ENCODE results near the gene NME3. TPM values are rescaled to one million over a fixed set of nuclear protein-coding genes. Genes with fewer than 3 reads are reported as not detected.

NME3 gene
- total and polyA plus RNA-seq, 9 of the 15 experiments (the other 6 are each of a cell fraction or from before 2014, with no cell fraction given), result 0.68 to 76.3 (median 11.5) TPM

GRCh38 chr16:1766701-1767100, 4.6 kb downstream of the NME3 start:
- peaks cover 86% of the 10 kb centered on the region; the same call in 2 of the 3 replicates for H3K36me3 ChIP-seq (ENCODE audit: control insufficient read depth, insufficient read depth, low read length)
- intact Hi-C loops (cut with micrococcal nuclease), result no loop called here
- TF ChIP-seq CREB5 (CRISPR knock-in tag; IDR thresholded peaks at IDR 0.05) (no peak), THRAP3 (IDR thresholded peaks at IDR 0.05; ENCODE audit: borderline replicate concordance) (no peak), ATF7 (IDR thresholded peaks at IDR 0.05) (no peak), BRF1 (IDR thresholded peaks at IDR 0.05; ENCODE audit: borderline replicate concordance, extremely low read depth, insufficient read length) (no peak), MXD1 (CRISPR knock-in tag; IDR thresholded peaks at IDR 0.05; ENCODE audit: borderline replicate concordance, poor library complexity, severe bottlenecking) (no peak)

More at GRCh38 chr16:1766701-1767100, 4.6 kb downstream of the NME3 start:
- Histone ChIP-seq H3K4me3 (no peak overlapping the region), H3K4me1 (replicated peaks in 1 of 2; ENCODE audit: control insufficient read depth in 2 of 2, insufficient read depth in 2 of 2, low read length in 2 of 2) (peaks cover 17 to 95% of the 10 kb centered on the region in 2 experiments; a peak in 4 of 5 replicates), H3K9ac (ENCODE audit: insufficient read depth in 1 of 2, low read depth in 2 of 2, low read length in 2 of 2) (no peak overlapping the region), H2AFZ (ENCODE audit: low read depth, low read length) (no peak overlapping the region), H3K27ac (ENCODE audit: extremely low read depth, low read depth, low read length) (no peak overlapping the region), H3K4me2 (ENCODE audit: insufficient read depth, low read length) (no peak overlapping the region), H4K20me1 (replicated peaks; ENCODE audit: control insufficient read depth, insufficient read depth, low read length) (0 out of 2 replicates have a peak, but pooled peaks cover 4% of the 10 kb centered on the region), H3K9me1 (ENCODE audit: control insufficient read depth, insufficient read depth, low read length) (no peaks in the 10 kb centered on the region), H3K27me3 (ENCODE audit: control insufficient read depth in 2 of 2, insufficient read depth in 2 of 2, low read length in 2 of 2) (no peaks in the 10 kb centered on the region), H3K79me2 (ENCODE audit: control insufficient read depth, insufficient read depth, low read length) (peaks cover 18% of the 10 kb centered on the region), H3K9me3 (replicated peaks; ENCODE audit: control insufficient read depth, insufficient read depth, low read depth, low read length) (no peaks in the 10 kb centered on the region)
- ChIA-PET POLR2A (interaction anchor here (0.7 kb wide), 1 partner anchor 14 kb away, joined by 3 read pairs; no protein-coding TSS in a partner anchor), CTCF (ENCODE audit: low intra/inter-chr PET ratio) (no interaction called here)
- no peak for FAIRE-seq
- no peak for DNase-seq (ENCODE audit: extremely low read depth in 1 of 4, low spot score in 3 of 4)
- in situ Hi-C loops (cut with MboI), result no loop called here
- no TSS peak for BruUV-seq (replicated peaks)
- ATAC-seq, result no peak
- 83% methylated on average over 9 of the region's 18 CpGs for WGBS (ENCODE audit: insufficient coverage, low coverage, missing lambda C conversion rate)
